Body of pancreas (tissue), 4 donors: ENCODE data around the gene SLC43A1. TPM values are rescaled to one million over a fixed set of nuclear protein-coding genes. Genes with fewer than 3 reads are reported as not detected.

Experiments used
- ATAC-seq: fragments of 150-250 bp; one replicate; pipeline ENCODE4 v1.9.1; 2016
- DNase-seq, 4 donors: peaks; one replicate each; pipeline ENCODE4 v3.0.0-alpha.2; 2019
- H3K27ac ChIP-seq, 4 donors: fragments of 200-600 bp; sonication (generic); 1 replicate in 3 of 4; 2 replicates in 1 of 4; pipeline versions ENCODE4 v1.5.1 to v1.6.1; 2016 to 2019; ENCODE audit warnings: mild to moderate bottlenecking in 1 of 4, mixed read lengths in 1 of 4, moderate library complexity in 1 of 4
- H3K27me3 ChIP-seq, 2 donors: fragments of 200-600 bp; sonication (generic); one replicate each; pipeline ENCODE4 v1.6.0; 2016; ENCODE audit warnings: mild to moderate bottlenecking in 1 of 2
- H3K36me3 ChIP-seq, 2 donors: fragments of 200-600 bp; sonication (generic); replicated peaks in 1 of 2; 2 replicates each; pipeline ENCODE4 v1.5.1; 2016; ENCODE audit warnings: low read depth in 2 of 2; ENCODE audit not compliant: insufficient read depth in 1 of 2
- H3K4me1 ChIP-seq: fragments of 200-600 bp; sonication (generic); one replicate; pipeline ENCODE4 v1.6.0; 2016
- H3K4me3 ChIP-seq, 2 donors: fragments of 200-600 bp; sonication (generic); 1 replicate in 1 of 2; 2 replicates in 1 of 2; pipeline ENCODE4 v1.5.1; 2016 to 2019
- H3K9me3 ChIP-seq, 3 donors: fragments of 200-600 bp; sonication (generic); 1 replicate in 2 of 3; 2 replicates in 1 of 3; pipeline ENCODE4 v1.5.1; 2016
- POLR2A ChIP-seq, 3 donors: fragments of 450-650 bp; IDR thresholded peaks; one replicate each; pipeline ENCODE4 v1.6.1; 2016; ENCODE audit warnings: antibody characterized with exemption in 3 of 3, mild to moderate bottlenecking in 2 of 3
- WGBS, 2 donors: methylation state at CpG; one replicate each; pipeline ENCODE4 v1.1.5; 2017; 5-methylcytosine and 5-hydroxymethylcytosine counted together
- intact Hi-C: fragments of 100-400 bp; cut with DNase I; formaldehyde crosslinking; loops from one replicate; pipeline ENCODE4 v1.15.1; 2023
- total RNA-seq, 2 donors: library from RNA; depleted of rRNA; stranded (reverse); fragments of >200 nt; gene quantifications; one replicate each; pipeline ENCODE4 v1.1.0, GENCODE V29; 2016
- TF ChIP-seq, protein P1 (sequence below), 7 experiments: fragments of 450-650 bp in 4 of 7; fragments of 200-600 bp in 3 of 7; sonication (generic) in 3 of 7; IDR thresholded peaks; one replicate each; pipeline ENCODE4 v1.5.1; 2016 to 2019; ENCODE audit warnings: antibody characterized with exemption in 7 of 7

Gene SLC43A1
- total RNA-seq, 2 donors from 2014 or later, result 87.7 to 128 TPM

DNA sequence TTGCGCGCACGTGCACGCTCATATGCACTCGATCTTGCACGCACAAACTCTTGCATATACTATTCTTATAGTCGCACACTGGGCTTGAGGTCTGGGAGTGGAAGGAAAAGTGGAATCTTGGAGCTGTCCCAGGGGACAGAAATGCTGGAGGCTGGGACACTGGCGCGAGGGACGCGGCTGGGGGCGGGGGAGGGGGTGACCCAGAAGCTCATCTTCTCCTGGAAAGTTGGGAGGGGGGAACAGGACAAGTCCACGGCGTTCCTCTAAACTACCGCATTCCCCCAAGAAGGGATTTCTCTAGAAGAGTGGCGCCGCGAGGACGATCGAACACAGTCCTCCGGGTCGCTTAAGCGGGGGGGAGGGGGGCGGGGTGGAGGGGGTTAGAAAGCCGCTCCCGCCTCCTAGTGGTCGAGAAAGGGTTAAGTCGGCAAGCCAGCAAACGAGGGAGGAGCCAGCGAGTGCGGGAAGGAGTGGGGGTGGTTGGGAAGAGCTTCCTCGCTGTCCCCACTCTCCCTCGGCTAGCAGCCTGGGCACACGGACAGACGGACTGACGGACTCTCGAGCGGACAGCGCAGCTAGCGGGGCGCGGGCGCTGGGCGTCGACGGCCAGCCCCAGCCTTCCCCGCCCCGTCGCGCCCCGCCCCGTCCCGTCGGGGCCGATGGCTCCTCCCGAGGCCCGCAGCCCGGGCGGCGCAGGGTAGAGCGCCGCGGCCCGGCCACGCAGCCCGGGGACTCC, 55.3 kb downstream of the SLC43A1 start, which contains the start of gene RTN4RL2:
RTN4RL2 (plus strand) TSS at position 507 of the 736 bp plus-strand sequence. CDS start 338 bp downstream, outside the sequence.
- Histone ChIP-seq H3K4me3 (no peak within 1 kb of the TSS), H3K27ac (no peak within 1 kb of the TSS), H3K27me3 (no peaks in the 10 kb centered on the region), H3K9me3 (no peaks in the 10 kb centered on the region), H3K4me1 (peaks cover 39% of the 10 kb centered on the region), H3K36me3 (no peaks in the 10 kb centered on the region)
- peak; percentile 37 for ATAC-seq
- intact Hi-C loops, result loop anchor here (5.0 to 10.0 kb wide), 2 partner anchors 67 to 185 kb away; partner anchors contain the start of gene YPEL4
- 0 to 2% methylated on average over 28 to 65 of the region's 66 CpGs for WGBS, 2 donors
- peak; percentile 40 to 51 (median 48) for DNase-seq
- TF ChIP-seq, protein P1, sequence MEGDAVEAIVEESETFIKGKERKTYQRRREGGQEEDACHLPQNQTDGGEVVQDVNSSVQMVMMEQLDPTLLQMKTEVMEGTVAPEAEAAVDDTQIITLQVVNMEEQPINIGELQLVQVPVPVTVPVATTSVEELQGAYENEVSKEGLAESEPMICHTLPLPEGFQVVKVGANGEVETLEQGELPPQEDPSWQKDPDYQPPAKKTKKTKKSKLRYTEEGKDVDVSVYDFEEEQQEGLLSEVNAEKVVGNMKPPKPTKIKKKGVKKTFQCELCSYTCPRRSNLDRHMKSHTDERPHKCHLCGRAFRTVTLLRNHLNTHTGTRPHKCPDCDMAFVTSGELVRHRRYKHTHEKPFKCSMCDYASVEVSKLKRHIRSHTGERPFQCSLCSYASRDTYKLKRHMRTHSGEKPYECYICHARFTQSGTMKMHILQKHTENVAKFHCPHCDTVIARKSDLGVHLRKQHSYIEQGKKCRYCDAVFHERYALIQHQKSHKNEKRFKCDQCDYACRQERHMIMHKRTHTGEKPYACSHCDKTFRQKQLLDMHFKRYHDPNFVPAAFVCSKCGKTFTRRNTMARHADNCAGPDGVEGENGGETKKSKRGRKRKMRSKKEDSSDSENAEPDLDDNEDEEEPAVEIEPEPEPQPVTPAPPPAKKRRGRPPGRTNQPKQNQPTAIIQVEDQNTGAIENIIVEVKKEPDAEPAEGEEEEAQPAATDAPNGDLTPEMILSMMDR (IDR thresholded peaks at IDR 0.05), result peak in 2 of 7 experiments; percentile 10 to 14
- no peak for TF ChIP-seq POLR2A (IDR thresholded peaks at IDR 0.05)

DNA sequence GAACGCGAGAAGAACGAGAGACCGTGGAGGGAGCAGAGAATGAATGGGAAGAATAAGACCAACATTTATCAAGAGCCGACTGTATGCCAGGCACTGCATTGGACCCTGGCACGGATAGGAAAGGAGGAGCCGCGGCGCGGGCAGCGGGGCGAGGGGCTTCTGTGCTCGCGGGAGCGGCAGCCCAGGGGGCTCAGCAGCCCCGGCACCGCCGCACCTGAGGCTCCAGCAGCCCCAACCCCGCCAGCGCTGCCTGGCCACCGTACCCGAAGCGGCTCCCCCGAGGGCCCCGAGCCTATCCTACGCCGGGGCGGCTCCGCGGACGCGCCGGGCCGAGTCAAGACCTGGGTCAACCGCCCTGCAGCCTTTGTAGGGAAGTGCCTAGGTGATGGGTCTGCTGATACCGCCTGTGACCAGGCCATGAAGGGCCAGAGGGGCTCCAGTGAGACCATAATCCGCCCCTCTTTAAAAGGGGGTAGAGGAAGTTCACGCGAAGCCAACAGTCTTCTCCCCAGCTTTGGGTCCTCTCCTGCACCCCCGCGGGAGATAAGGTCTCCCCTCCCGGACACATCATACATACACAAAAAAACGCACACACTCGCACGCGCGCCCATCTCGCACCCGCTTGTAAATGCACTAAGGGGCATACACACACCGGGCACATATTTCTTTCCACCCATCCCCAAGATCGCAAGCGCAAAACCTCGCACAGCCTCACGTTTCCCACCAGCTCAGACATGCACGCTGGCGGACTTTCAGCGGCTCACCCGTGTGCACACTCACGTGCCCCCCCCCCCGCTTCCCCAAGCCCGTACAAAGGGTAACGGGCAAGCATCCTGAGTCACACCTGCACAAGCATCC, 56.1 kb downstream of the SLC43A1 start:
- Histone ChIP-seq H3K27ac (no peak overlapping the region), H3K9me3 (no peaks in the 10 kb centered on the region), H3K4me3 (no peak overlapping the region), H3K4me1 (peaks cover 41% of the 10 kb centered on the region), H3K36me3 (no peaks in the 10 kb centered on the region), H3K27me3 (no peaks in the 10 kb centered on the region)
- DNase-seq (peak in 1 of 4 donors; percentile 42), ATAC-seq (no peak)
- WGBS, 2 donors, result 1% methylated on average over 30 to 62 of the region's 62 CpGs
- intact Hi-C loops, result loop anchor here (5.0 to 10.0 kb wide), 2 partner anchors 68 to 185 kb away; partner anchors contain the start of gene YPEL4
- TF ChIP-seq, protein P1 (IDR thresholded peaks at IDR 0.05), result no peak
- TF ChIP-seq POLR2A (IDR thresholded peaks at IDR 0.05), result no peak

DNA sequence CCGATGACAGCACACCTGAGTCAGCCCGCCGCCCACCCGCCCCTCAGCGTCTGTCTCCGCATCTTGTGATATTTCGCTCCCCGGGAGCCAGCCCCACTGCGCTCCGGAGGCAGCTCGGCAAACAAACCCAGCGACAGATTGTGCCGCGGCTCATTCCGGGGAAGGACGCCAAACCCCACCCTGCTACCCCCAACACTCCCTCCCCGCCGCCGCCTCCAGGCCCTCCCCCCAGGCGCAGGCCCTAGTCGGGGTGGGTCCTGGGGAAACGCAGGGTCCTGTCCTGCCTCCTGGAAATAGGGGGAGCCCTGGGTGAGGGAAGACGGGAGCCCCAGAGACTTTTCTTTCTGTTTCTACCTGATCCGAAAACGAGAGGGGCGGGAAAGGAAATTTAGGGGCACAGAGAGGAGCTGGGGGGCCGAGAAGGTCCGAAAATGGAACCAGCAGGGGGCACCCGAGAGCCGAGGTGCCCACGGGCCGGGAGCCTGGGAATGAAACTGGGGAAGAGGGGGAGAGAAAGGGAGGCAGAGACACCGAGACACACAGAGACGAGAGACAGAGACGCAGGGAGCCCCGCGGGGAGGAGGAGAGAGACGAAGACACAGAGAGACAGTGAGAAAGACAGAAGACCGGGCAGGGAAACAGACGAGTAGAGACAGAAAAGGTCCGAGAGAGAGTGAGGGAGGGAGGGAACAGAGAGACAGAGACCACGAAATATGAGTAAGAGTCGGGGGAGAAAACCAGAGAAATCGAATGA, 56.9 kb downstream of the SLC43A1 start:
- peak; percentile 39 to 64 (median 60) for DNase-seq
- no peaks in the 10 kb centered on the region for H3K9me3 ChIP-seq
- no peak overlapping the region for H3K4me3 ChIP-seq
- TF ChIP-seq, protein P1 (IDR thresholded peaks at IDR 0.05), result peak; percentile 67 to 86 (median 75)
- no peak for TF ChIP-seq POLR2A (IDR thresholded peaks at IDR 0.05)
- H3K36me3 ChIP-seq, result no peaks in the 10 kb centered on the region
- ATAC-seq, result peak; percentile 47
- peak overlapping the region in 1 of 4 donors; percentile 3 for H3K27ac ChIP-seq
- intact Hi-C loops, result no loop called here
- H3K4me1 ChIP-seq, result peaks cover 49% of the 10 kb centered on the region
- WGBS, 2 donors, result 1 to 2% methylated on average over 25 to 44 of the region's 44 CpGs
- no peaks in the 10 kb centered on the region for H3K27me3 ChIP-seq

DNA sequence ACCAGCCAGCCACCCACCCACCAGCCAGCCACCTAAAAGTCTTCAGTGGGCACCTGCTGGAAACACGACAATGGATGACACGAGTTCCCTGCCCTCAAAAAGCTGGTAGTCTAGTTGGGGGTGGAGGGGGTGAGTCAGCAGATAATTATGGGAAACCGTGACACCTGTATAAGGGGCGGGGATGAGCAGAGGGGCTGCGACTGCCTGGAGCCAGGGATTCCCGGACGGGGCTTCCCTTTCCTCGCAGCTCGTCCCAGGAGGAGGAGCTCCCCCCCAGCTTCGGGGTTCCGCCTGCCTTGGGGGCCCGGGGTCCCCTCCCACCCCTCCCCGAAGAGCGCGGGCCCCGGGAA, 57.5 kb downstream of the SLC43A1 start:
- no peak for DNase-seq
- H3K4me3 ChIP-seq, result no peak overlapping the region
- TF ChIP-seq POLR2A (IDR thresholded peaks at IDR 0.05), result no peak
- TF ChIP-seq, protein P1 (IDR thresholded peaks at IDR 0.05), result no peak
- H3K27me3 ChIP-seq, result no peaks in the 10 kb centered on the region
- no peaks in the 10 kb centered on the region for H3K36me3 ChIP-seq
- H3K4me1 ChIP-seq, result peaks cover 55% of the 10 kb centered on the region
- no peaks in the 10 kb centered on the region for H3K9me3 ChIP-seq
- intact Hi-C loops, result no loop called here
- WGBS, 2 donors, result 8 to 11% methylated on average over 7 to 16 of the region's 16 CpGs
- H3K27ac ChIP-seq, result peak overlapping the region in 1 of 4 donors; percentile 3
- no peak for ATAC-seq
